SJCRH30 (cell line): Measurements from ENCODE around the gene SHISAL2A. TPM values are rescaled to one million over a fixed set of nuclear protein-coding genes. Genes with fewer than 3 reads are reported as not detected.

Experiments
- DNase-seq, 2 experiments: peaks; one replicate each; pipeline ENCODE4 v3.0.0-alpha.2; 2015 to 2020
- H3K27ac ChIP-seq: fragments of 250-450 bp; sonication (Bioruptor Pico); 2 replicates; pipeline ENCODE4 v1.5.1; 2020; ENCODE audit warnings: mild to moderate bottlenecking, moderate library complexity
- H3K27me3 ChIP-seq: fragments of 250-450 bp; sonication (Bioruptor Pico); 2 replicates; pipeline ENCODE4 v1.5.1; 2020; ENCODE audit warnings: mild to moderate bottlenecking, moderate library complexity
- H3K36me3 ChIP-seq: fragments of 250-450 bp; sonication (Bioruptor Pico); 2 replicates; pipeline ENCODE4 v1.5.1; 2020; ENCODE audit warnings: mild to moderate bottlenecking, moderate library complexity
- H3K4me1 ChIP-seq: fragments of 250-450 bp; sonication (Bioruptor Pico); 2 replicates; pipeline ENCODE4 v1.5.1; 2020; ENCODE audit warnings: mild to moderate bottlenecking, moderate library complexity
- H3K4me3 ChIP-seq: fragments of 250-450 bp; sonication (Bioruptor Pico); 2 replicates; pipeline ENCODE4 v1.5.1; 2020; ENCODE audit warnings: mild to moderate bottlenecking, moderate library complexity
- H3K9me3 ChIP-seq: fragments of 250-450 bp; sonication (Bioruptor Pico); replicated peaks from 2 replicates; pipeline ENCODE4 v1.5.1; 2020; ENCODE audit warnings: mild to moderate bottlenecking, moderate library complexity
- total RNA-seq: library from RNA; depleted of rRNA; stranded (reverse); fragments of >200 nt; shearing (Covaris generic); gene quantifications from 2 replicates; pipeline ENCODE4 v1.2.3, GENCODE V29; 2014

SHISAL2A gene
- total RNA-seq, 1 experiment from 2014 or later, result not detected

DNA sequence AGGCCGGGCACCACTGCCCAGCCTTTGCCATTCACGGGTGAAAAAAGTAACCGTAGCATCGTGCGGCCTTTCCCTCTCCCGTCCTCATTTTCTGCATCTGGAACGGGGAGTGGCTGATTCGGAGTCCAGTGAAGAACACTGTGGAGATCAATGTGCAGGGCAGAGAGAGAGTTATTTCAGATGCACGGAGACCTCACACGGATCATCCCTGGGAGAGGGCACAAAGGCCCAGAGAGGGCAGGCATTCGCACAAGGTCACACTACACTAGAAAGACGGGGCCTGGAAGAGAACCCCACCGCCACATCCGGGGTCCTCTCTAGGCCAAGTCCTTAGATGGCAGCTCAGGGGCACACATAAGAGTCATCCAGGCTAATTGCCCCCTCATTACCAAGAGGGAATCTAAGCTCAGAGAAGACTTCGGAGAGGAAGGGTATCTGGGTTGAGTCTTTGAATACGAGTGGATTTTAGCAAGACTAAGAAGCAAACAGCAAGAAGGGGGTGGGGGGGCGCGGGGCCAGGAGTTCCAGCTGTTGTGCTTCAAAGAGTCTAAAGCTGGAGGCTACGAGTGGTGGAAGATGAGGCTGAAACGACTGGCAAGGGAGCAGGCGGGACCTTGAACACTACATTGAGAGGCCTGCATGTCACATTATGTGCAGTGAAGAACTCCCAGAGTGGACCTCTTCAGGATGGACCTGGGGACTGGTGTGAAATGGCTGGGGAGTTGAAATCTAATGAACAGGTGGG lies 29.9 kb upstream of the SHISAL2A start:
- Histone ChIP-seq H3K27me3 (no peaks in the 10 kb centered on the region; the same call in 1 of the 2 replicates), H3K9me3 (no peaks in the 10 kb centered on the region), H3K4me1 (peaks cover 5% of the 10 kb centered on the region), H3K27ac (no peak overlapping the region), H3K4me3 (peak overlapping the region; percentile 52), H3K36me3 (0 out of 2 replicates have a peak, but pooled peaks cover 2% of the 10 kb centered on the region)
- DNase-seq, result no peak

DNA sequence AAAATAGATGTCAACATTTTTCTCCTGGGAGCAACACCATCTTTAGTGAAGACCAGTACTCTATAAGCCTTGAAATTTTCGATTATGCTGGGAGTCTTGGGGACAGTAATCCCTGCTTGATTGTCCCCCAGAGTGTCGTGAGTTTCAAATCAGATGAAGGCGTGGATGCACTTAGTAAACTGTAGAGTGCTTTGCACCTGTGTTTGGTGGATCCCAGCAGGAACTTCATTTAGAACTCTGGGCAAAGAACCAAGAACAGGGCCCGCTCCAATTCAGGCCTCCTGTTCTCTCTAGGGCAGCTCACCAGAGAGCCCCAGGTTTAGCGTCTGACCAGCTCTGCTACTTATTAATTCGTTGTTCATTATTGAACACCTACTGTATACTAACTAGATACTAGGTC lies 29.3 kb upstream of the SHISAL2A start:
- DNase-seq, result no peak
- 0 out of 2 replicates have a peak, but pooled peaks cover 2% of the 10 kb centered on the region for H3K36me3 ChIP-seq
- no peaks in the 10 kb centered on the region for H3K9me3 ChIP-seq
- no peaks in the 10 kb centered on the region; the same call in 1 of the 2 replicates for H3K27me3 ChIP-seq
- no peak overlapping the region for H3K4me3 ChIP-seq
- H3K4me1 ChIP-seq, result peaks cover 5% of the 10 kb centered on the region
- H3K27ac ChIP-seq, result no peak overlapping the region

DNA sequence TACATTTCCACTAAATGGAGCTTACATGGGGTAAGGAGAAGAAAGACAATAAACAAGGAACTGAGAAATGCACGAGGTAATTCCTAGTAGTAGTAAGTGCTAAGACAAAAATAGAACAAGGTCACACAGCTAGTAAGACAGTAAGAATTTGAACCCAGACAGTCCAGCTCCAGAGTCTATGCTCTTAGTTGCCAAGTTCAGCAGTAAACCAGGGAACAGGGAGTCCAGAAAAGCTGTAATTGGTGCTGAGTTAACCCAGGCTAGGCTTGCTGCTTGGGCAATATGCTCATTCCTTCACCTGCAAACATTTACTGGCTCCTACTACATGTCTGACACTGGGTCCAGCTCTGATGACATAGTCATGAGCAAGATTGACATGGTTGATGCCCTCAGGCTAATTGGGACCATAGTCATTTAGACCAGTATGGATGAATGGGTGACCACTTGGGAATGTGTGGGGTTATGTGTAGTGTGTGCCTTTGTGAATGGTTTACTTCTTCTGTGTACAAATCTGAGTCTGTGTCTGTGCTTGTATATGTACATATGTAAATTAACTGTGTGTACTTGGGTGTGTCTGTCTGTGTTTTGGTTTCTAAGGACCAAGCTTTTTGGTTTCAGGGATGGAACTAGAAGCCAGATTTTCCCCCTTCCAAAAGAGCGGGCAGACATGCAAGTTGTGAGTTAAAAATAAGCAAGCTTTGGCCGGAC lies 28.8 kb upstream of the SHISAL2A start:
- no peak for DNase-seq
- peaks cover 5% of the 10 kb centered on the region for H3K4me1 ChIP-seq
- no peak overlapping the region for H3K27ac ChIP-seq
- H3K36me3 ChIP-seq, result 0 out of 2 replicates have a peak, but pooled peaks cover 2% of the 10 kb centered on the region
- H3K4me3 ChIP-seq, result no peak overlapping the region
- no peaks in the 10 kb centered on the region for H3K9me3 ChIP-seq
- H3K27me3 ChIP-seq, result no peaks in the 10 kb centered on the region; the same call in 1 of the 2 replicates

DNA sequence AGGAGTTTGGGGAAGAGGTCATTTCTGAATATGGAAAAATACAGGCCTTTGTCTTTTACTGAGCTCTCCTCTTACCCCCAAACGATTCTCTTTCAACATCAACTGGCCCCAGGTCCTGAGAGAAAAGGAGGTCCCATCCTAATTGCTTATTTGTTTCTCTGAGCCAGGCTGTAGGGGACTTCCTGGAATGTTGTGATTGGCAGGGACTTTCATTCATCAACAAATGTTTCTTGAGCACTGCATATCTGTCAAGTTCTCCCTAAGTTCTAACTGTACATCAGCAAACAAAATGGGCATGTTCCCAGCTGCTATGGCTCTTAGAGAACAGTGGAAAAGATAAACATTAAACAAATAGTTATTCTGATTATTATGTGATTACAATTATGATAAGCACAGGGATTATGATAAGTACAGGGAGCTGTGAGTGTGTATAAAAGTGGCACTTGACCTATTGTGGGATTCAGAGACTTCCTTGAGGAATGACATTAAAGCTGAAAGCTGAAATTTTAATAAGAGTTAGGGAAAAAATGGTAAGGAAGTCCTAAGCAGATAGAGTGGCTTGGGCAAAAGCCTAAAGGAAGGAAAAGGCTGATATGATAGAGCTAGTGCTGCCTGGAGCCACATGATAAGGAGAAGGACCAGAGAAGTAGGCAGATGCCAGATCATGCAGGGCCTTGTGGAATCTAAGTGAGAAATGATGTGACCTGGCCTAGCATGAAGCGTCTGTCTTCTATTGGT lies 19.2 kb upstream of the SHISAL2A start:
- Histone ChIP-seq H3K27me3 (no peaks in the 10 kb centered on the region), H3K27ac (no peak overlapping the region), H3K4me1 (0 out of 2 replicates have a peak, but pooled peaks cover 2% of the 10 kb centered on the region), H3K9me3 (no peaks in the 10 kb centered on the region), H3K4me3 (no peak overlapping the region), H3K36me3 (no peaks in the 10 kb centered on the region)
- DNase-seq, result no peak

DNA sequence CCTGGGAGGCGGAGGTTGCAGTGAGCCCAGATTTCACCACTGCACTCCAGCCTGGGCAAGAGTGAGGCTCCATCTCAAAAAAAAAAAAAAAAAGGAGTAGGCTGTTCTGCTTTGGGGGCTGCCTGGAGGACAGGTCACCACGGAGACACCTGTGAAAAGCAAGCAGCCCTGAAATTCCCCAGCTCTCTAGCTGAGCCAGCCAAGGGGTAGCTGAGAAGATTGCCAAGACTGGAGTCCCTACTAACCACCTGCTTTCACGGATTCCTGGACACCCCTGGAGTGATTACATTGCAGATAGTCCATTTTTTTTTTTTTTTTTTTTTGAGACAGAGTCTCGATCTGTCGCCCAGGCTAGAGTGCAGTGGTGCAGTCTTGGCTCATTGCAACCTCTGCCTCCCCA lies 18.3 kb upstream of the SHISAL2A start:
- no peaks in the 10 kb centered on the region for H3K9me3 ChIP-seq
- H3K27me3 ChIP-seq, result no peaks in the 10 kb centered on the region
- DNase-seq, result no peak
- 0 out of 2 replicates have a peak, but pooled peaks cover 3% of the 10 kb centered on the region for H3K4me1 ChIP-seq
- H3K4me3 ChIP-seq, result no peak overlapping the region
- no peaks in the 10 kb centered on the region for H3K36me3 ChIP-seq
- no peak overlapping the region for H3K27ac ChIP-seq

DNA sequence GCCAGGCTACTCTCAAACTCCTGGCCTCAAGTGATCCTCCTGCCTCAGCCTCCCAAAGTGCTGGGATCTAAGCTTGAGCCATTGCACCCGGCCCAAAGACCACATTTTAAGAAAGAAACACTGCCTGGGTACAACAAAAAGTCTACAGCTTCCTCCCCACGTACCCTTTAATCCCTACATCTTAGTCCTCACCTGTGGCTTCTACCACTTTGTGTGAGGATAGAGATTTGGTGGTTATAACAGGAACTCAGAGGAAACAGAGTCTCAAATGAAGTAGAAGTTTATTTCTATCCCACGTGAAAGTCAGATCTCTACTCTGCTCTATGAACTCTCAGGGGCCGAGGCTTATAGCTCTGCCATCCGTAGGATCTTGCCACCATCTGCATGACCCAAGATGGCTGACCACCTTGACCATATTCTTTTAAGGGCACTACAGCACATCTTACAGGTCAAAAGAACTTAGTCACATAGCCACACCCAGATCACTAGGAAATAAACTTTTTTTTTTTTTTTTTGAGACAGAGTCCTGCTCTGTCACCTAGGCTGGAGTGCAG lies 17.4 kb upstream of the SHISAL2A start:
- Histone ChIP-seq H3K4me1 (0 out of 2 replicates have a peak, but pooled peaks cover 3% of the 10 kb centered on the region), H3K27ac (no peak overlapping the region), H3K9me3 (no peaks in the 10 kb centered on the region), H3K36me3 (no peaks in the 10 kb centered on the region), H3K4me3 (no peak overlapping the region), H3K27me3 (no peaks in the 10 kb centered on the region)
- no peak for DNase-seq

DNA sequence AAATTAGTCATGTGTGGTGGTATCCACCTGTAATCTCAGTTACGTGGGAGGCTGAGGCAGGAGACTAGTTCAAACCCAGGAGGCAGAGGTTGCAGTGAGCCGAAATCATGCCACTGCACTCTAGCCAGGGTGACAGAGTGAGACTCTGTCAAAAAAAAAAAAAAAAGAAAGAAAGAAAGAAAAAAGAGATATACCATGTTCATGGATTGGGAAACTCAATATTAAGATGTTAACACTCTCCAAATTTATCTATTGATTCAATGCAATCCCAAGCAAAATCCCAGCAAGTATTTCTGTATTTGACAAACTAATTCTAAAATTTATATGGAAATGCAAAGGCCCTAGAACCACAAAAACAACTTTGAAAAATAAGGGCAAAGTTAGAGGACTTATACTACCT lies 11.0 kb upstream of the SHISAL2A start:
- no peaks in the 10 kb centered on the region for H3K36me3 ChIP-seq
- no peak for DNase-seq
- no peak overlapping the region for H3K4me3 ChIP-seq
- H3K27me3 ChIP-seq, result no peaks in the 10 kb centered on the region
- no peaks in the 10 kb centered on the region; the same call in none of the 2 replicates for H3K9me3 ChIP-seq
- 0 out of 2 replicates have a peak, but pooled peaks cover 3% of the 10 kb centered on the region for H3K4me1 ChIP-seq
- no peak overlapping the region for H3K27ac ChIP-seq

DNA sequence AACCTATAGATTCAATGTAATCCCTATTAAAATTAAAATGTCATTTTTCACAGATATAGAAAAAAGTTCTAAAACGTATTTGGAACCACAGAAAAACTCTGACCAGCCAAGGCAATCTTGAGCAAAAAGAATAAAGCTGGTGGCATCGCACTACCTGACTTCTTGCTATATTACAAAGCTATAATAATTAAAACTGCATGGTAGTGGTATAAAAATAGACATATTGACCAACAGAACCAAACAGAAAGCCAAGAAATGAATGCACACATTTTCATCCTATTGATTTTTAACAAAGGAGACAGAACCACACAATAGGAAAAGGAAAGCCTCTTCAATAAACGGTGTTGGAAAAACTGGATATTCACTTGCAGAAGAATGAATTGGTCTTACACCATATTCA lies 9.2 kb upstream of the SHISAL2A start:
- H3K27ac ChIP-seq, result no peak overlapping the region
- no peak overlapping the region for H3K4me3 ChIP-seq
- no peak for DNase-seq
- H3K27me3 ChIP-seq, result no peaks in the 10 kb centered on the region
- H3K9me3 ChIP-seq, result no peaks in the 10 kb centered on the region; the same call in none of the 2 replicates
- 0 out of 2 replicates have a peak, but pooled peaks cover under 1% of the 10 kb centered on the region for H3K4me1 ChIP-seq
- no peaks in the 10 kb centered on the region for H3K36me3 ChIP-seq

DNA sequence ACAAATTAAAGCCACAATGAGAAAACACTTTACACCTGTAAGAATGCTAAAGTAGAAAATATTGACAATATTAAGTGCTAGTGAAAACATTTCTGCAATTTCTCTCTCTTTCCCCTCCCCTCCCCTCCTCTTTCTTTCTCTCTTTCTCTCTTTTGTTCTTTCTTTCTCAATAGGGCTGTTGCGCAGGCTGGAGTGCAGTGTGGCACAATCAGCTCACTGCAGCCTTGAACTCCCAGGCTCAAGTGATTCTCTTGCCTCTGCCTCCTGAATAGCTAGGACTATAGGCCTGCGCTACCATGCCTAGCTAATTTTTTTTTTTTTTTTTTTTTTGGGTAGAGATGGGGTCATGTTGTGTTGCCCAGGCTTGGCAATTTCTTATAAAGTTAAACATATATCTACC lies 5.9 kb upstream of the SHISAL2A start:
- Histone ChIP-seq H3K36me3 (no peaks in the 10 kb centered on the region), H3K9me3 (no peaks in the 10 kb centered on the region; the same call in none of the 2 replicates)

DNA sequence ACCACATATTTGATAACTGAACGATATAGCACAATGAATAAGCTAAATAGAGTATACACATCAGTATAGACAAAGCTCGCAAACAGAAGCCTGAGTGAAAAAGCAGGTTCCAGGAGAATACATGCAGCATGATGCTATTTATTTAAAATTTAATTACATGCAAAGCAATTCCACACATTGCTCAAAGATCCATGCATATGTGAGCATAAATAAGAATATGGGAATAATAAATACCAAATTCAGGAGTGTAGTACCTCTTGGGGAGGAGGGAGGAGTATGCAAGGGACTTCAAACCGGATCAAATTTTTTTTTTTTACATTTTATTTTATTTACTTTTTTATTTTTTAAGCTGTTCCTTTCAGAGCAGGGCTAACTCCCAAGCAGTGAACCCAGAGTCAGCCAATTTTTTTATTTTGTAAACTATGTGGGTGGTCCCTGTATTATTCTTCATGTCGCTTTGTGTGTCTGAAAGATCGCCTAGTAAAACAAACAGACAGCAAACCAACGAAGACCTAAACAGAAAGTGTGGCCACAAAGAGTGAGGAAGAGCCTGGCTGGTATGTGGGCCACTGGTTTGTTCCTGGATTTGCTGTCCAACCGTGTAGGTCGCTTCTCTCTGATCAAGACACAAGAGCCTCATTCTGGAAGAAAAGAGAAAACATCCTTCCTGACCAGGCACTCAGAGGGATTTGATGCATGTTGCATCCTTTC lies 4.2 kb upstream of the SHISAL2A start:
- H3K27ac ChIP-seq, result no peak overlapping the region
- DNase-seq, result no peak

More for the DNA sequence above, 5.9 kb upstream of the SHISAL2A start:
- no peak overlapping the region for H3K4me3 ChIP-seq
- no peaks in the 10 kb centered on the region for H3K4me1 ChIP-seq
- DNase-seq, result no peak
- no peak overlapping the region for H3K27ac ChIP-seq
- H3K27me3 ChIP-seq, result no peaks in the 10 kb centered on the region

DNA sequence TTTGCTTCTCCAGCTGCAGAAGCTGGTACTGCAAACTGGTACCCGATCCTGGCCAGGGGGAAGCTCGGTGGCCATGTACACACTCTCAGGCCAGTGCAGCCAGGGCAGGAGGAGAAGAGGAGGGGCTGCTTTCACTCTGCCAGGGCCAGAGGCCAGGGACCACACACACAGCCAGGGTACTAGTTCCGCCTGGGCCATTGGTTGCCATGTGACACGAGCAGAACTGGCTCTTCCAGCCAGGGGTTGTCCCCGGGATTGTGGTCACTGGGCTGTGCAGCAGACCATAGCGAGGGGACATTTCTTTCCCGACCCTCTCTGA lies 3.7 kb upstream of the SHISAL2A start:
- Histone ChIP-seq H3K36me3 (no peaks in the 10 kb centered on the region), H3K27ac (no peak overlapping the region), H3K27me3 (no peaks in the 10 kb centered on the region), H3K9me3 (no peaks in the 10 kb centered on the region; the same call in 1 of the 2 replicates), H3K4me1 (no peaks in the 10 kb centered on the region), H3K4me3 (peak overlapping the region; percentile 31)
- DNase-seq, result peak; percentile 77 to 78

More for the DNA sequence above, 4.2 kb upstream of the SHISAL2A start:
- Histone ChIP-seq H3K9me3 (no peaks in the 10 kb centered on the region; the same call in 1 of the 2 replicates), H3K27me3 (no peaks in the 10 kb centered on the region), H3K36me3 (no peaks in the 10 kb centered on the region), H3K4me1 (no peaks in the 10 kb centered on the region), H3K4me3 (peak overlapping the region; percentile 31)

DNA sequence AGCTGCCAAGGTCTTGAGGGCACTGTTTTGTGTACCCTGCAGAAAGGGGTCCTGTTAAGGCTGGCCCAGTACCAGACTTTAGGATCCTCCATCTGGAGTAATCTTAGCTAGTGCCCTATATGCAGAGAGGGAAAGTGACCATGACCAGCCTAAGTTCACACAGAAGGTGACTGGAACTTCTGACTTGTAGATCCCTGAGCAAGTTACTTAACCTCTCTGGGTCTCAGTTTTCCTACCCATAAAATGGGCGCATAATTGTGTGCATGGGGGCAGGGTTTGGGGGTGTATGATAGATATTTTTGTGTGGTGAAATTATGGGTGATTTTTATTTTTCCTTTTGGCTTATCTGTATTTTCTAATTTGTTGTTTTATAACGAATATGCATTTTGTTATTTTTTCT lies 3.3 kb upstream of the SHISAL2A start:
- H3K4me1 ChIP-seq, result no peaks in the 10 kb centered on the region
- H3K27me3 ChIP-seq, result no peaks in the 10 kb centered on the region
- no peaks in the 10 kb centered on the region; the same call in 1 of the 2 replicates for H3K9me3 ChIP-seq
- DNase-seq, result no peak
- H3K27ac ChIP-seq, result no peak overlapping the region
- H3K4me3 ChIP-seq, result peak overlapping the region; percentile 31
- H3K36me3 ChIP-seq, result no peaks in the 10 kb centered on the region

DNA sequence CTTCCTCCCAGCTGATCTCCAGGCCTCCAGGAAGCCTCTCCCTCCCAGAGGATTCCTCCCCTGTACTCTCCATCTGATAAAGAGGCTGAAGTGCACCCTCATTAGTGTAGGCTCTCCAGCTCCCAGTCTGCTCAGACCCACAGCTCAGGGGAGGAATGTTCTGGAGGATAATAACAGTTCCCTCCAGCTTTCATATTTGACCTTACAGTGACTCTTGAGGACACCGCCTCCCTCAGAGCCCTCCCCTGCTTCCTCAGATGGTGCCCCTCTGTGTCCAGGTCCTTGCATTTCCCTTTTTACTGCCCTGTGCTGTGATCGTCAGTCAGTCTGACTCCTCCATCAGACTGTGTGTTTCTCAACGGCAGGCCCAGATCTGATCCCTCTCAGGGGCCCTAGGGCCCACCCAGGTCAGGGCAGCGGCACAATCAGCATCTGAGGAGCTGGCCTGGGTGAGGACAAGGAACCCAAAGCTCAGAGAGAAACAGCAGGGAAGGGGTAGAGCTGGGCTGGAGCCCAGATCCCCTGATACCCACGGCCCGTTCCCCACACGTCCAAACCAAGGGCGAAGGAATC lies 1.1 kb upstream of the SHISAL2A start:
- no peaks in the 10 kb centered on the region for H3K36me3 ChIP-seq
- no peaks in the 10 kb centered on the region; the same call in 1 of the 2 replicates for H3K9me3 ChIP-seq
- H3K4me1 ChIP-seq, result no peaks in the 10 kb centered on the region
- DNase-seq, result no peak
- H3K4me3 ChIP-seq, result no peak overlapping the region
- no peaks in the 10 kb centered on the region for H3K27me3 ChIP-seq
- no peak overlapping the region for H3K27ac ChIP-seq
